ENCODE results near the gene CNGA4.

Gene CNGA4

GRCh38 chr11:6205366-6205765 lies 33.5 kb upstream of the CNGA4 start, which contains the start of gene C11orf42:
TSS of gene C11orf42 (plus strand) at chr11:6205557. CDS start at chr11:6205616, 59 bp downstream.
- no peak within 1 kb of the TSS for H3K27ac ChIP-seq (ENCODE audit: low read depth, low read length)
- H3K9me3 ChIP-seq (ENCODE audit: control insufficient read depth, insufficient read depth, low read depth, low read length): no peaks in the 10 kb centered on the region
- H3K27me3 ChIP-seq (ENCODE audit: control insufficient read depth, insufficient read depth, low read length): no peaks in the 10 kb centered on the region
- H3K9ac ChIP-seq (ENCODE audit: low read length): no peak within 1 kb of the TSS
- H3K4me1 ChIP-seq (ENCODE audit: control insufficient read depth, insufficient read depth, low read length): no peaks in the 10 kb centered on the region; the same call in 1 of the 2 replicates
- H3K36me3 ChIP-seq (ENCODE audit: control insufficient read depth, insufficient read depth, low read length): peaks cover 24% of the 10 kb centered on the region
- H3K4me3 ChIP-seq (ENCODE audit: low read depth, low read length): no peak within 1 kb of the TSS

- Histone ChIP-seq H3K27ac (ENCODE audit: low read depth, low read length) (no peak overlapping the region), H3K9me3 (ENCODE audit: control insufficient read depth, insufficient read depth, low read depth, low read length) (no peaks in the 10 kb centered on the region), H3K36me3 (ENCODE audit: control insufficient read depth, insufficient read depth, low read length) (peaks cover 37% of the 10 kb centered on the region), H3K4me3 (ENCODE audit: low read depth, low read length) (no peak overlapping the region), H3K27me3 (ENCODE audit: control insufficient read depth, insufficient read depth, low read length) (no peaks in the 10 kb centered on the region), H3K4me1 (ENCODE audit: control insufficient read depth, insufficient read depth, low read length) (no peaks in the 10 kb centered on the region), H3K9ac (ENCODE audit: low read length) (no peak overlapping the region)
These were observed 32.3 kb upstream of the CNGA4 start for GRCh38 chr11:6206456-6207180.

- peaks cover 69% of the 10 kb centered on the region for H3K36me3 ChIP-seq (ENCODE audit: control insufficient read depth, insufficient read depth, low read length)
- no peaks in the 10 kb centered on the region for H3K4me1 ChIP-seq (ENCODE audit: control insufficient read depth, insufficient read depth, low read length)
- H3K27me3 ChIP-seq (ENCODE audit: control insufficient read depth, insufficient read depth, low read length): no peaks in the 10 kb centered on the region
- H3K9ac ChIP-seq (ENCODE audit: low read length): no peak overlapping the region
- no peaks in the 10 kb centered on the region for H3K9me3 ChIP-seq (ENCODE audit: control insufficient read depth, insufficient read depth, low read depth, low read length)
- no peak overlapping the region for H3K4me3 ChIP-seq (ENCODE audit: low read depth, low read length)
- H3K27ac ChIP-seq (ENCODE audit: low read depth, low read length): no peak overlapping the region
These were observed 29.1 kb upstream of the CNGA4 start for GRCh38 chr11:6209801-6210200.

- Histone ChIP-seq H3K27me3 (ENCODE audit: control insufficient read depth, insufficient read depth, low read length) (no peaks in the 10 kb centered on the region), H3K4me3 (ENCODE audit: low read depth, low read length) (no peak overlapping the region), H3K4me1 (ENCODE audit: control insufficient read depth, insufficient read depth, low read length) (no peaks in the 10 kb centered on the region), H3K9ac (ENCODE audit: low read length) (no peak overlapping the region), H3K36me3 (ENCODE audit: control insufficient read depth, insufficient read depth, low read length) (peaks cover 70% of the 10 kb centered on the region), H3K9me3 (ENCODE audit: control insufficient read depth, insufficient read depth, low read depth, low read length) (no peaks in the 10 kb centered on the region), H3K27ac (ENCODE audit: low read depth, low read length) (no peak overlapping the region)
These were observed 28.5 kb upstream of the CNGA4 start for GRCh38 chr11:6210274-6210955.

GRCh38 chr11:6214530-6214929 lies 24.4 kb upstream of the CNGA4 start:
- no peaks in the 10 kb centered on the region; the same call in 1 of the 2 replicates for H3K4me1 ChIP-seq (ENCODE audit: control insufficient read depth, insufficient read depth, low read length)
- no peak overlapping the region for H3K9ac ChIP-seq (ENCODE audit: low read length)
- no peak overlapping the region for H3K27ac ChIP-seq (ENCODE audit: low read depth, low read length)
- H3K9me3 ChIP-seq (ENCODE audit: control insufficient read depth, insufficient read depth, low read depth, low read length): no peaks in the 10 kb centered on the region
- H3K27me3 ChIP-seq (ENCODE audit: control insufficient read depth, insufficient read depth, low read length): no peaks in the 10 kb centered on the region
- H3K36me3 ChIP-seq (ENCODE audit: control insufficient read depth, insufficient read depth, low read length): peaks cover 92% of the 10 kb centered on the region
- H3K4me3 ChIP-seq (ENCODE audit: low read depth, low read length): no peak overlapping the region

- H3K27ac ChIP-seq (ENCODE audit: low read depth, low read length): no peak overlapping the region
- no peak overlapping the region for H3K4me3 ChIP-seq (ENCODE audit: low read depth, low read length)
- H3K36me3 ChIP-seq (ENCODE audit: control insufficient read depth, insufficient read depth, low read length): peaks cover 85% of the 10 kb centered on the region
- H3K27me3 ChIP-seq (ENCODE audit: control insufficient read depth, insufficient read depth, low read length): no peaks in the 10 kb centered on the region
- no peaks in the 10 kb centered on the region; the same call in 1 of the 2 replicates for H3K4me1 ChIP-seq (ENCODE audit: control insufficient read depth, insufficient read depth, low read length)
- H3K9me3 ChIP-seq (ENCODE audit: control insufficient read depth, insufficient read depth, low read depth, low read length): no peaks in the 10 kb centered on the region
- no peak overlapping the region for H3K9ac ChIP-seq (ENCODE audit: low read length)
These were observed 22.4 kb upstream of the CNGA4 start for GRCh38 chr11:6216501-6216900.

GRCh38 chr11:6217722-6218121 lies 21.2 kb upstream of the CNGA4 start:
- H3K4me1 ChIP-seq (ENCODE audit: control insufficient read depth, insufficient read depth, low read length): no peaks in the 10 kb centered on the region; the same call in 1 of the 2 replicates

GRCh38 chr11:6219359-6219758 lies 19.5 kb upstream of the CNGA4 start:
- Histone ChIP-seq H3K4me1 (ENCODE audit: control insufficient read depth, insufficient read depth, low read length) (no peaks in the 10 kb centered on the region; the same call in 1 of the 2 replicates), H3K27me3 (ENCODE audit: control insufficient read depth, insufficient read depth, low read length) (no peaks in the 10 kb centered on the region), H3K4me3 (ENCODE audit: low read depth, low read length) (no peak overlapping the region), H3K27ac (ENCODE audit: low read depth, low read length) (no peak overlapping the region), H3K36me3 (ENCODE audit: control insufficient read depth, insufficient read depth, low read length) (peaks cover 85% of the 10 kb centered on the region), H3K9me3 (ENCODE audit: control insufficient read depth, insufficient read depth, low read depth, low read length) (no peaks in the 10 kb centered on the region), H3K9ac (ENCODE audit: low read length) (no peak overlapping the region)

More at GRCh38 chr11:6217722-6218121, 21.2 kb upstream of the CNGA4 start:
- Histone ChIP-seq H3K9ac (ENCODE audit: low read length) (no peak overlapping the region), H3K9me3 (ENCODE audit: control insufficient read depth, insufficient read depth, low read depth, low read length) (no peaks in the 10 kb centered on the region), H3K4me3 (ENCODE audit: low read depth, low read length) (no peak overlapping the region), H3K36me3 (ENCODE audit: control insufficient read depth, insufficient read depth, low read length) (peaks cover 85% of the 10 kb centered on the region), H3K27ac (ENCODE audit: low read depth, low read length) (no peak overlapping the region), H3K27me3 (ENCODE audit: control insufficient read depth, insufficient read depth, low read length) (no peaks in the 10 kb centered on the region)

GRCh38 chr11:6223854-6224253 lies 15.0 kb upstream of the CNGA4 start:
- peaks cover 49% of the 10 kb centered on the region for H3K36me3 ChIP-seq (ENCODE audit: control insufficient read depth, insufficient read depth, low read length)

GRCh38 chr11:6224421-6224820 lies 14.5 kb upstream of the CNGA4 start:
- Histone ChIP-seq H3K4me1 (ENCODE audit: control insufficient read depth, insufficient read depth, low read length) (no peaks in the 10 kb centered on the region; the same call in 1 of the 2 replicates), H3K9ac (ENCODE audit: low read length) (no peak overlapping the region), H3K9me3 (ENCODE audit: control insufficient read depth, insufficient read depth, low read depth, low read length) (no peaks in the 10 kb centered on the region), H3K27ac (ENCODE audit: low read depth, low read length) (no peak overlapping the region), H3K36me3 (ENCODE audit: control insufficient read depth, insufficient read depth, low read length) (peaks cover 44% of the 10 kb centered on the region), H3K4me3 (ENCODE audit: low read depth, low read length) (no peak overlapping the region), H3K27me3 (ENCODE audit: control insufficient read depth, insufficient read depth, low read length) (no peaks in the 10 kb centered on the region)

More at GRCh38 chr11:6223854-6224253, 15.0 kb upstream of the CNGA4 start:
- Histone ChIP-seq H3K27ac (ENCODE audit: low read depth, low read length) (no peak overlapping the region), H3K27me3 (ENCODE audit: control insufficient read depth, insufficient read depth, low read length) (no peaks in the 10 kb centered on the region), H3K4me1 (ENCODE audit: control insufficient read depth, insufficient read depth, low read length) (no peaks in the 10 kb centered on the region; the same call in 1 of the 2 replicates), H3K9ac (ENCODE audit: low read length) (no peak overlapping the region), H3K4me3 (ENCODE audit: low read depth, low read length) (no peak overlapping the region), H3K9me3 (ENCODE audit: control insufficient read depth, insufficient read depth, low read depth, low read length) (no peaks in the 10 kb centered on the region)

GRCh38 chr11:6225024-6225423 lies 13.9 kb upstream of the CNGA4 start:
- H3K36me3 ChIP-seq (ENCODE audit: control insufficient read depth, insufficient read depth, low read length): peaks cover 38% of the 10 kb centered on the region
- H3K9ac ChIP-seq (ENCODE audit: low read length): no peak overlapping the region
- no peaks in the 10 kb centered on the region for H3K27me3 ChIP-seq (ENCODE audit: control insufficient read depth, insufficient read depth, low read length)
- H3K9me3 ChIP-seq (ENCODE audit: control insufficient read depth, insufficient read depth, low read depth, low read length): no peaks in the 10 kb centered on the region
- no peak overlapping the region for H3K4me3 ChIP-seq (ENCODE audit: low read depth, low read length)
- H3K4me1 ChIP-seq (ENCODE audit: control insufficient read depth, insufficient read depth, low read length): no peaks in the 10 kb centered on the region
- H3K27ac ChIP-seq (ENCODE audit: low read depth, low read length): no peak overlapping the region

All from HUES6 (cell line).